ENCODE results near the gene AGRP. TPM values are rescaled to one million over a fixed set of nuclear protein-coding genes. Genes with fewer than 3 reads are reported as not detected.
"Not testable (repeated sequence)": the region's sequence is repeated elsewhere in the genome, so short reads cannot be mapped to it uniquely, and the experiment has no call there.

AGRP gene
- total and polyA plus RNA-seq, 5 donors: not detected

DNA sequence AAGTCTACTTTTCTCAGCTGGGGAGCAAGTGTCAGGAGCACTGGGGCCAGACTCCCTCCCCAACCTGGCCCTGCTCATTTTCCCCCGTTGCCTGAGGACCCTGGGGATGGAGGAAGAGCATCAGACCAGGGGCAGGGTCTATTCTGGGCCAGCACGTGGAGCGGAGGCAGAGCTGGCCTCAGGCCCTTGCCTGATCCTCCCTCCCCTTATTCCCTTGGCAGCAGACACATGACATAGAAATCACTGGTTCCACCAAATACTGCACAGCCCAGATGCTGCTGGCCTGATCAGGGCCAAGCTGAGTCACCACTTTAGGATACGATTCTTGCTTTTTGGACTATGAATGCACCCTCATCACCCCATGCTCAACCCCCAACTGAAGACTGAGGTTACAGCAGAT, 15.8 kb upstream of the AGRP start:
- no peaks in the 10 kb centered on the region for H3K27me3 ChIP-seq (ENCODE audit: control insufficient read depth, insufficient read depth)
- ATAC-seq: peak; percentile 68 to 84
- H3K27ac ChIP-seq (ENCODE audit: low read length): no peak overlapping the region
- no peaks in the 10 kb centered on the region for H3K4me1 ChIP-seq (ENCODE audit: control insufficient read depth, insufficient read depth, low read length)
- no peaks in the 10 kb centered on the region for H3K9me3 ChIP-seq (ENCODE audit: control insufficient read depth, low read length)
- peak in 1 of 3 donors; percentile 68 for DNase-seq
- no peak overlapping the region for H3K4me3 ChIP-seq (ENCODE audit: low read length)
- intact Hi-C loops (cut with DNase I): no loop called here
- 53% methylated on average over 4 of the region's 4 CpGs for WGBS

DNA sequence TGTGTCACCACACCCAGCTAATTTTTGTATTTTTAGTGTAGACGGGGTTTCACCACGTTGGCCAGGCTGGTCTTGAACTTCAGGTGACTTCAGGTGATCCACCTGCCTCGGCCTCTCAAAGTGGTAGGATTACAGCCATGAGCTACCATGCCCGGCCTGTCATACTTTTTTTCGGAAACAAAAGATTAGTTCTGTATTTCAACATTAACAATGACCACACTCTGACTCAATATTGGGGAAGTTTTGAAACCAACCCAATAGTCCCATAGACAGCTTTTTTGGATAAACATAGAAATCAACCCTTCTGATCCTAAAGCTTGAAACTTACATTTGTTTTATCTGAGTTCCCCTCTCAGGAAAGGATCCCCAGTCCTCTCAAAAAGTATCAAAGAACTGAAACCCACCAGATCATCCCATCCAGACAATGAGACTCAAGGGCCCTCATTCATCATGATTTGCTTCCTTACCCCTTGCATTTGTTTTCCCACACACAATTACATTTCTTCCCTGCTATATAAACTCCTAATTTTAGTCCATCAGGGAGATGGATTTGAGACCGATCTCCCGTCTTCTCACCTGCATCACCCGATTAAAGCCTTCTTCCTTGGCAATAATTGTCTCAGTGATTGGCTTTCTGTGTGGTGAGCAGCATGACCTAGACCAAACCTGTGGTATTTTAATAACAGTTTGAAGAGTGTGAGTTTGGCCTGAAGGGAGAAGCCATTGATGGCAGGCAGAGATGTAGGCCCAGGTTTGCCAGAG, 7.2 kb upstream of the AGRP start:
- intact Hi-C loops (cut with DNase I): no loop called here
- 86% methylated on average over 8 of the region's 8 CpGs for WGBS
- Histone ChIP-seq H3K4me3 (ENCODE audit: low read length) (no peak overlapping the region), H3K27ac (ENCODE audit: low read length) (no peak overlapping the region), H3K4me1 (ENCODE audit: control insufficient read depth, insufficient read depth, low read length) (peaks cover 3% of the 10 kb centered on the region), H3K9me3 (ENCODE audit: control insufficient read depth, low read length) (no peaks in the 10 kb centered on the region), H3K27me3 (ENCODE audit: control insufficient read depth, insufficient read depth) (no peaks in the 10 kb centered on the region)
- ATAC-seq (no peak), DNase-seq (no peak)

DNA sequence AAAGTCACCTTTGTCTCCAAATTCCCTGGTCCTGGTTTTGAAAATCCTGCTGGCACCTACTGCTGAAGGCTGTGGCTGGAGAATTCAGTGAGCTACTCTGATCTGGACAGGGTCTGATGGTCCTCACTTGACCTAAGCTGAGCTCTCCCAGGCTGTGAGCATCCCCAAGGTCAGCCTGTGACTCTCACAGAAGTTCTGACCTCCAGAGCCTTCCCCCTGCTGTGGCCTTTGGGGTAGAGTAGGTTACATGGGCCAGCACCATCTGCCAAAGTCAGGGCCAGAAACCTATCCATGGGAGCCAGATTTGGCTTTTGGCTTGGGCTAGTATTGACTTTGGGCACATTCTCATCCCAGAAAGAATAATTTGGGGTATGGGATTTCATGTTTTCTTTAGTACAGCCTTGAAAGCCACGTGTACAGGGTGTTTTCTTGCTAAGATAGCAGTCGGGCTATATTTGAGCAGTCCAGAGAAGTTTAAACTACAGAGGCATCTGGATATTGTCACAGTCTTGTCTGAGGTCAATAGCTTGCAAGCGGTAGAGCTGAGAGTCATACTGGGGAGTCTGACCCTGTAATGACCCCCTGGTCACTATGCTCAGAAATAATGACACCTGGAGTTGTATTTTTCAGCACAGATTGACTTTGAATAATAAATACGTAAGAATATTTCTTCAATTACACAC, 6.2 kb upstream of the AGRP start:
- Histone ChIP-seq H3K27me3 (ENCODE audit: control insufficient read depth, insufficient read depth) (no peaks in the 10 kb centered on the region), H3K27ac (ENCODE audit: low read length) (no peak overlapping the region), H3K4me1 (ENCODE audit: control insufficient read depth, insufficient read depth, low read length) (peaks cover 3% of the 10 kb centered on the region), H3K9me3 (ENCODE audit: control insufficient read depth, low read length) (no peaks in the 10 kb centered on the region), H3K4me3 (ENCODE audit: low read length) (no peak overlapping the region)
- intact Hi-C loops (cut with DNase I): no loop called here
- DNase-seq: no peak
- peak in 1 of 2 donors; percentile 42 for ATAC-seq
- 48% methylated on average over 4 of the region's 4 CpGs for WGBS

DNA sequence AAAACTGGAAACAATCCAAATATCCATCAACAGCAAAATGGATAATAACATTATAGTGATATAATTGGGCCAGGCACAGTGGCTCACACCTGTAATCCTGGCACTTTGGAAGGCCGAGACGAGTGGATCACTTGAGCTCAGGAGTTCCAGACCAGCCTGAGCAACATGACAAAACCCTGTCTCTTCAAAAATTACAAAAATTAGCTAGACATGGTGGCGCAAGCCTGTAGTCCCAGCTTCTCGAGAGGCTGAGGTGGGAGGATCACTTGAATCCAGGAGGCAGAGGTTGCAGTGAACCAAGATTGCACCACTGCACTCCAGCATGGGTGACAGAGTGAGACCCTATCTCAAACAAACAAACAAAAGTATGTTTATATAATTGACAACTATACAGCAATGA, 4.2 kb upstream of the AGRP start:
- intact Hi-C loops (cut with DNase I); H3K27ac ChIP-seq (ENCODE audit: low read length); H3K9me3 ChIP-seq (ENCODE audit: control insufficient read depth, low read length); H3K27me3 ChIP-seq (ENCODE audit: control insufficient read depth, insufficient read depth); H3K4me3 ChIP-seq (ENCODE audit: low read length); DNase-seq; ATAC-seq; H3K4me1 ChIP-seq (ENCODE audit: control insufficient read depth, insufficient read depth, low read length): not testable (repeated sequence)
- WGBS: 82% methylated on average over 4 of the region's 4 CpGs

DNA sequence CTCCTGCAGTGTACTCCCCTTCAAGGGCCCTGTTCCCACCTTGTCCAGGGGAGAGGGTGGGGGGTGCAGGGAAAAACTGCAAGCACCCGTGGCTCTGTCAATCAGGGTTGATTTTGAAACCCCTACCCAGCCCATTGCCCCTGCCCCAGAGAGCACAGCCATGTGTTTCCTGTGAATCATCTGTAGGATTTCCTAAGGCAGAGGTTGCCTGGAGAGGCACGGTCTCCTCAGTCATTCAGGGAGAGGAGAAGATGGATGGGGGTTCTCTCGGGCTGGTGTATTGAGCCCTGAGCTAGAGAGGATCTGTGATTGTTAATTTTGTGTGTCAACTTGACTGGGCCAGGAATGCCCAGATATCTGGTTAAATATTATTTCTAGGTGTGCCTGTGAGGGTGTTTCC, 3.5 kb upstream of the AGRP start:
- H3K4me1 ChIP-seq (ENCODE audit: control insufficient read depth, insufficient read depth, low read length): peaks cover 3% of the 10 kb centered on the region
- 63% methylated on average over 3 of the region's 3 CpGs for WGBS

DNA sequence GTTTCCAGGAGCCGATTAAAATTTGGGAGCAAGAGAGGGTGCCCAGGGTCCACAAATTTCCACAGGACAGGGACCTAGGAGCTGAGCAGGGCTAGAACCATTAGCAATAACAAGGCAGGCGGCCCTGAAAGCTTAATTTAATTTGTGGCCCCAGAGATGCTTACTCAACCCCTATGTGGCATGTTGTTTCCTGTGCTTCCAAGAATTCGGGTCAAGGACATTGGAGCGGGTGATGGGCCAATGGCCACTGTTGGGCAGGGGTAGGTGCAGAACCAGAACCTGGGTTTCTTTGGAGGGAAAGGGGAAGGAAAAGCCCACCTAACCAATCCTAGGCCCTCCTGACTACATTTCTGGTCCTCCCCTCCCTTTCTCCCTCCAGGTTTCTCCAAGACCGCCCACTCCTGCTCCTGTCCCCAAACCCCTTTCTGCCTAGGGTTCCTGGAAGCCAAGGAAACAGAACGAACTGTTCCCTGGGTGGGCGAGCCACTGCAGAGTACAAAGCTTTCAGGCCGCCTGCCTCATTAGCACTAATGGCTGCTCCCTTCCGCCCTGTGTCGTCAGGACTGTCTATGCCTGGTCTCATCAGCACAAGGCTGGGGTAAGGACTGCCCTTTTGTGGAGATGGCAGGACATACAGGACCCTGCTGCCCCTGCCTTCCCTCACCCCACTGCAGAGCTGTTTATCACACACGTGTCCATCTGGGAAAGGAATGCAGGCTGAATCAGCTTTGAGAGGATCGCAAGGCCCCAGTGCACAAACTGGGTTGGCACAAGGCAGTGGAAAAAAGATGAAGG, 581 bp upstream of the AGRP start:
- Histone ChIP-seq H3K4me1 (ENCODE audit: control insufficient read depth, insufficient read depth, low read length) (peaks cover 3% of the 10 kb centered on the region), H3K27me3 (ENCODE audit: control insufficient read depth, insufficient read depth) (no peaks in the 10 kb centered on the region), H3K4me3 (ENCODE audit: low read length) (no peak overlapping the region), H3K9me3 (ENCODE audit: control insufficient read depth, low read length) (no peaks in the 10 kb centered on the region), H3K27ac (ENCODE audit: low read length) (no peak overlapping the region)
- no peak for DNase-seq
- intact Hi-C loops (cut with DNase I): no loop called here
- no peak for ATAC-seq
- WGBS: 88% methylated on average over 12 of the region's 12 CpGs

More for the DNA sequence above, 3.5 kb upstream of the AGRP start:
- intact Hi-C loops (cut with DNase I): no loop called here
- no peak for DNase-seq
- no peak overlapping the region for H3K27ac ChIP-seq (ENCODE audit: low read length)
- no peak overlapping the region for H3K4me3 ChIP-seq (ENCODE audit: low read length)
- ATAC-seq: no peak
- H3K9me3 ChIP-seq (ENCODE audit: control insufficient read depth, low read length): no peaks in the 10 kb centered on the region
- H3K27me3 ChIP-seq (ENCODE audit: control insufficient read depth, insufficient read depth): no peaks in the 10 kb centered on the region

DNA sequence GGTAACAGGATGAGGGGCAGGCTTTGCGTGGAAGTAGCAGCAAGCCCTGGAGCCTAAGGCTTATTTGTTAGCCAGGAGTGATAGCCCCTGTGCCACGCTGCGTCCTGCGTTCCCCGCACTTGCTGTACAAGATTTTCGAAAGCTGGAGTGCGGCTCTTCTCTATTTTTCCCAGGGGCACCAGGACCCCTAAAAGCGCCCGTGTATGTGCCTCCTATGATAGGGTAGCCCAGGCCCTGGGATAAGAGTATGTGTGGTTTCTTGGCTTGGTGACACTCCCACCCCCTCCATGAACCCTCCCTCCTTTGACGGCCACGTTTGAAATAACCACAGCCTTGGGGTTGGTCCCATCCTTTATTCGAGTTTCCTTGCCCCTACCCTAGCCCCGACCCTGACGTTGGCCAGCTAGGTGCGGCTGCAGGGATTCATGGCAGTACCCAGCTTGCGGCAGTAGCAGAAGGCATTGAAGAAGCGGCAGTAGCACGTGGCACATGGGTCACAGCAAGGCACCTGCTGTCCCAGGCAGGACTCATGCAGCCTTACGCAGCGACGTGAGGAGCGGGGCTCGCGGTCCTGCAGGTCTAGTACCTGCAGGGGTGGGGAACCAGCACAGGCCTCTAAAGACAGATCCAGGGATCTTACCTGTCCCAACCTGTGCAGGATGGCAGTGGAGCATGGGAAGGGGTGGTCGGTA, 968 bp downstream of the AGRP start:
- Histone ChIP-seq H3K9me3 (ENCODE audit: control insufficient read depth, low read length) (no peaks in the 10 kb centered on the region), H3K4me1 (ENCODE audit: control insufficient read depth, insufficient read depth, low read length) (peaks cover 3% of the 10 kb centered on the region), H3K4me3 (ENCODE audit: low read length) (peak overlapping the region; percentile 53), H3K27ac (ENCODE audit: low read length) (peak overlapping the region; percentile 9), H3K27me3 (ENCODE audit: control insufficient read depth, insufficient read depth) (no peaks in the 10 kb centered on the region)
- intact Hi-C loops (cut with DNase I): no loop called here
- WGBS: 72% methylated on average over 25 of the region's 25 CpGs
- ATAC-seq: peak in 1 of 2 donors; percentile 7
- DNase-seq: peak in 1 of 3 donors; percentile 62

DNA sequence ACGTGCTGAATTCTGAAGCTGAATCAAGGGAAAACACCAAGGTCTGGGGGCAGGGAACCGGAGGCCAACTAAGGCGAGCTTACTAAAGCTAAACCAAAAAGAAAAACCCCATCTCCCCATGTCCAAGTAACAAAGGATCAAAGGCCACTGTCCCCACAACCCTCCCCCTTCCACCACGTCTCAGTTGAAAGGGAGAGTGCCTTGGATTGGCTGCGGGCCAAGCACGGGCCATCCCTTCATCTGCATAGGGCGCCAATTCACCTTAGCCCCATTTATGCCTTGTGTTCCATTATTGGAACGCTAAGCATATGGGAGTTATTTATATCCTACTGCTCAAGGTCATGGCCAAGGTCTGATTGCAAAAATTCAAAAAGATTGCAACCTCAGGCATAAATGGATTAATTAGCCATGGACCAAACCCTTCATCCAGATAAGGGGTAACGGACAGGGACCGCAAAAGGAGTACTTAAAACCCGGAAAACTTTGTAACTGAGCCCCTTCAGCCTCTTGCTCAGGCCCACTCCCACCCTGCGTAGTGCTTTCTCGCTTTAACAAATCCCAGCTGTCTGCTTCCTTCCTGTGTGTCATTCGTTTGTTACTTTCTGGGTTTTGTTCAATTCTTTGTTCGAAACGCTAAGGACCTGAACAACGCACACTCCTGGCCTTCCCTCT, 1.6 kb downstream of the AGRP start:
- peaks cover 3% of the 10 kb centered on the region for H3K4me1 ChIP-seq (ENCODE audit: control insufficient read depth, insufficient read depth, low read length)

DNA sequence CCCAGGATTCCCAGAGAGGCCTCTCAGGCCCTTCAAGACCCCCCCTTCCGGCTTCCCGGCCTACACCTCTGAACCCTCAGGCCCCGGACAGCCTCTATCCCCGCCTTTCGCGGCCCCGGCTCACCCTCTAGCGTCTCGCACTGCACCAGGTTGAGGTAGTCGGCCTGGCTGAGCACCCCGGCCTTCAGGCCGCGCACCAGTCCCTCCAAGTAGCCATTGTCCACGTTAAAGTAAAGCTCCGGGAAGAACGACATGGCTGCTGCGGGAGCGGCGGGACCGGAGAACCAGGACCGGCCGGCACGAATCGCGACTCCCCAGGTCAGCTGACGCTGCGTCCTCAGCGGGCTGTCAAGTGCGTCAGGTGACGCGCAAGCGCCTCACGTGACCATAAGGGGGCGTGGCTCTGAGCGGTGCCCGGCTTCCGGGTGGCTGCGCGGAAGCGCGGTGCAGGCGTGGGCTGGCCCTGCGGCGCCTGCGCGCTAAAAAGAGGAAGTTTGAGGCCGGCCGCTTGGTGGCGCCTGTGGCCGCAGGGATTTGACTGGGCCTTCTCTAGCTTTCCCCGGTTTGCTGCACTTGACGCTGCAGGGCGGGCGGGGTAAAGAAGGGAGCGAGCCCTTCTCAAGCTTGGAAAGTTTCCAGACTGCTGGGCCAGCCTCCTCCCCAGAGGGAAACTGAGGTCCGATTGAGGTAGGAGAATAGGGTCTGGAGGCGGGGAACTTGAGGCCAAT, 2.4 kb downstream of the AGRP start, which contains the start of gene ATP6V0D1:
TSS of gene ATP6V0D1 (minus strand) at position 325 of the 728 bp plus-strand sequence. CDS start at position 254, 71 bp downstream.
- H3K27me3 ChIP-seq (ENCODE audit: control insufficient read depth, insufficient read depth): no peaks in the 10 kb centered on the region
- peaks cover 3% of the 10 kb centered on the region for H3K4me1 ChIP-seq (ENCODE audit: control insufficient read depth, insufficient read depth, low read length)
- H3K9me3 ChIP-seq (ENCODE audit: control insufficient read depth, low read length): no peaks in the 10 kb centered on the region
- DNase-seq: peak; percentile 98 to 100 (median 99)
- intact Hi-C loops (cut with DNase I): no loop called here
- under 1% methylated on average over 57 of the region's 57 CpGs for WGBS
- peak within 1 kb of the TSS; percentile 82 for H3K27ac ChIP-seq (ENCODE audit: low read length)
- H3K4me3 ChIP-seq (ENCODE audit: low read length): peak within 1 kb of the TSS; percentile 81
- ATAC-seq: peak; percentile 95 to 96

More for the DNA sequence above, 1.6 kb downstream of the AGRP start:
- H3K27me3 ChIP-seq (ENCODE audit: control insufficient read depth, insufficient read depth): no peaks in the 10 kb centered on the region
- peak; percentile 25 to 31 for ATAC-seq
- intact Hi-C loops (cut with DNase I): no loop called here
- peak; percentile 62 to 86 (median 79) for DNase-seq
- 12% methylated on average over 17 of the region's 17 CpGs for WGBS
- H3K27ac ChIP-seq (ENCODE audit: low read length): peak overlapping the region; percentile 53
- H3K4me3 ChIP-seq (ENCODE audit: low read length): peak overlapping the region; percentile 53
- no peaks in the 10 kb centered on the region for H3K9me3 ChIP-seq (ENCODE audit: control insufficient read depth, low read length)
